Chondrocyte (in vitro differentiated cells): ENCODE data around the gene ZNG1C. TPM values are rescaled to one million over a fixed set of nuclear protein-coding genes. Genes with fewer than 3 reads are reported as not detected.
"Not testable (repeated sequence)": the region's sequence is repeated elsewhere in the genome, so short reads cannot be mapped to it uniquely, and the experiment has no call there.

ENCODE experiments used
- DNase-seq: peaks from one replicate; pipeline ENCODE4 v3.0.0; 2021; ENCODE audit warnings: mixed read lengths, low spot score
- H3K27ac Mint-ChIP-seq: one replicate; pipeline ENCODE4 v1.8.0; 2021; ENCODE audit warnings: mild to moderate bottlenecking, moderate library complexity, mixed read lengths; ENCODE audit not compliant: unreplicated experiment
- H3K27me3 Mint-ChIP-seq: 2 replicates; pipeline ENCODE4 v1.8.0; 2021; ENCODE audit warnings: low read depth, mixed read lengths
- H3K36me3 Mint-ChIP-seq: 2 replicates; pipeline ENCODE4 v1.8.0; 2021; ENCODE audit warnings: low read depth, mixed read lengths
- H3K4me1 Mint-ChIP-seq: 2 replicates; pipeline ENCODE4 v1.8.0; 2021; ENCODE audit warnings: low read depth, mild to moderate bottlenecking, mixed read lengths
- H3K4me3 Mint-ChIP-seq: one replicate; pipeline ENCODE4 v1.8.0; 2021; ENCODE audit warnings: mild to moderate bottlenecking, moderate library complexity, mixed read lengths; ENCODE audit not compliant: unreplicated experiment
- H3K9me3 Mint-ChIP-seq: 2 replicates; pipeline ENCODE4 v1.8.0; 2021; ENCODE audit warnings: low read depth, mixed read lengths
- long read RNA-seq: library from polyadenylated mRNA; stranded (forward); transcript quantifications from one replicate; pipeline ENCODE4 v2.0.0, GENCODE V29; 2021
- total RNA-seq: library from RNA; stranded (reverse); gene quantifications from 3 replicates; pipeline ENCODE4 v1.2.1, GENCODE V29; 2021

Gene ZNG1C
- 23.9 to 28.4 TPM (median 24.3 TPM) in 3 replicates for total RNA-seq
- long read RNA-seq, transcript CBWD3-206 (3 exons, 1,736 nt) = major isoform, 20 of 29 reads
- long read RNA-seq, partial matches to known transcripts = 1 of 29 reads
- long read RNA-seq, other reads (novel, unspliced or antisense) = 8 of 29 reads

GRCh38 chr9:68241683-68242082 lies at the start of gene ZNG1C:
ZNG1C (plus strand) TSS chr9:68241983; CDS start chr9:68242032, 49 bp downstream.
- H3K9me3 Mint-ChIP-seq, H3K36me3 Mint-ChIP-seq, DNase-seq, H3K27ac Mint-ChIP-seq, H3K27me3 Mint-ChIP-seq, H3K4me1 Mint-ChIP-seq, H3K4me3 Mint-ChIP-seq: not testable (repeated sequence)

DNA sequence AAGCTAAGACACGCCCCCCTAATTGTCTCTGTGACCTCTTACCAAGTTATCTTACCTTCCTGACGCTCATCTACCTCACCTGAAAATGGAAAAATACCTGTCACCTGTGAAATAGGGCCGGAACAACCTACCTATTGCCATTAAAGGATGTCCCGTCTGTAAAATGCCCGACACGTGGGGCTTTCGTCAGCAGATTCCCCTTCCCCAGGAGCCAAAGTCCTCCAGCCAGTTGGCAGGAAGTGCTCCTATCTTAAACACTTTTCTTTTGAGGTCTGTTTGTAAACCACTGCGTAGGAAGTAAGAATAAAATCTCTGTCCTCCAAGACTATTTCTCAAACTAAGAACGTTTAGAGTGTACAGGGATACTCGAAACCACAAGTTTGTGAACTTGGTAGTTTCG lies 654 bp downstream of the ZNG1C start:
- not testable (repeated sequence) for H3K4me3 Mint-ChIP-seq

DNA sequence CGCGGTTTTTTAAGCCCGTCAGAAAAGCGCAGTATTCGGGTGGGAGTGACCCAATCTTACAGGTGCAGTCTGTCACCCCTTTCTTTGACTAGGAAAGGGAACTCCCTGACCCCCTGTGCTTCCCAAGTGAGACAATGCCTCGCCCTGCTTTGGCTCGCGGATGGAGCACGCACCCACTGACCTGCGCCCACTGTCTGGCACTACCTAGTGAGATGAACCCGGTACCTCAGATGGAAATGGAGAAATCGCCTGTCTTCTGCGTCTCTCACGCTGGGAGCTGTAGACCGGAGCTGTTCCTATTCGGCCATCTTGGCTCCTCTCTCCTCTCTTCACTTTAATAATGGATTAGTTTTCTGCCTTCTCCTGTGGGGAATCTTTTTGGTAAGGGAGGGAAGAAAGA lies 39.3 kb downstream of the ZNG1C start:
- H3K27ac Mint-ChIP-seq, H3K9me3 Mint-ChIP-seq, H3K4me1 Mint-ChIP-seq, DNase-seq, H3K36me3 Mint-ChIP-seq, H3K4me3 Mint-ChIP-seq, H3K27me3 Mint-ChIP-seq: not testable (repeated sequence)

More for the DNA sequence above, 654 bp downstream of the ZNG1C start:
- DNase-seq, H3K9me3 Mint-ChIP-seq, H3K27ac Mint-ChIP-seq, H3K36me3 Mint-ChIP-seq, H3K4me1 Mint-ChIP-seq, H3K27me3 Mint-ChIP-seq: not testable (repeated sequence)

- H3K36me3 Mint-ChIP-seq, H3K4me3 Mint-ChIP-seq, H3K9me3 Mint-ChIP-seq, H3K27me3 Mint-ChIP-seq, DNase-seq, H3K27ac Mint-ChIP-seq, H3K4me1 Mint-ChIP-seq: not testable (repeated sequence)
Observed at GRCh38 chr9:68302567-68302966, 60.8 kb downstream of the ZNG1C start, which contains the start of gene FOXD4L3. FOXD4L3 (plus strand) TSS chr9:68302867; CDS start chr9:68302952, 85 bp downstream.

- not testable (repeated sequence) for DNase-seq, H3K27ac Mint-ChIP-seq, H3K4me1 Mint-ChIP-seq, H3K4me3 Mint-ChIP-seq, H3K9me3 Mint-ChIP-seq, H3K27me3 Mint-ChIP-seq, H3K36me3 Mint-ChIP-seq
Observed at GRCh38 chr9:68303771-68304170, 62.0 kb downstream of the ZNG1C start.

DNA sequence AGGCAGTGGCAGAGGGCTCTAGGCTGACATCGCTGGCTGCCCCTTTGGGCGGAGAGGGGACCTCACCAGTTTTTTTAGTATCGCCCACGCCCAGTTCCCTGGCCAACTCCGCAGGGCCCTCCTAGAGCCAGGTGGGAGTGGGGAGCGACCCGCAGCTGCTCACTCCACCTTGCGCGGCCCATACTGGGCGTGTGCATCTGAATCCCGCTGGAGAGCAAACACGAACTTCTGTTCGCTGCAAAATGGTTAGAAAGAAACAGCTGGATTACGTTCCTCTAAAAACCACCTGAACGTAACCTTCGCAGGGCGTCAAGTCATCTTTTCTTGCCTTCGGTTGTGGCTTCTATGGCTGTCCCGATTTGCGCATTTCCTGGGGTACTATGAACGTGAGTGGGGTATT lies 62.4 kb downstream of the ZNG1C start:
- not testable (repeated sequence) for H3K4me1 Mint-ChIP-seq, DNase-seq, H3K9me3 Mint-ChIP-seq, H3K4me3 Mint-ChIP-seq, H3K27ac Mint-ChIP-seq, H3K36me3 Mint-ChIP-seq, H3K27me3 Mint-ChIP-seq

GRCh38 chr9:68304777-68305176 lies 63.0 kb downstream of the ZNG1C start:
- not testable (repeated sequence) for H3K9me3 Mint-ChIP-seq, H3K27me3 Mint-ChIP-seq, H3K36me3 Mint-ChIP-seq, H3K4me3 Mint-ChIP-seq, H3K4me1 Mint-ChIP-seq, H3K27ac Mint-ChIP-seq, DNase-seq

DNA sequence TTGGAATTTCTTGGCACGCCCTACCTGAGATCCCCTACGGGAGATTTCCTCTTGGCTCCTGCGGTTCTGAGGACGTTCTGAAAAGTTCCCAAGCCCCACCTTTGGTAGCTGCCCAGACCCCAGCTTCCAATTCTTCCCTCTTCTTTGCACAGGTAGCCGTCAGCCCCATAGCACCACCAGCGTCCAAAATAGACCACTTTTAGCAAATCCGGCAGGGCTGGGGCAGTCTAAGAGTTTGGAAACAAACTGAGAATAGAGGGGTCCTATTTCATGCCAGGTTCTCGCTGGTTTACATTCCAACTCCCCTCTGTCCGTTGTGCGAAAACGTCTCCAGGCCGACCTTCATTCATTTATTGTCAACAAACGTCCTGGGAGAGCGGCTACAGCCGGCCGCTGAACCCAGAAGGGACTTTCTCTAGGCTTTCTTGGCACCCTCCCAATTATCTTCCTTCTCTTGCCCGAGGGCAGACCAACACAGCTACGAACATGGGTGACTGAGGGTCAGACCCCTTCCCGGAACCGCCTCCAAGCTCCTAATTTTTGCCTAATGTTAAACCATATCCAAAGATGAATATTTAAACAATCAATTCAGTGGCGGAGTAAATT lies 64.0 kb downstream of the ZNG1C start:
- H3K4me1 Mint-ChIP-seq, H3K4me3 Mint-ChIP-seq, H3K9me3 Mint-ChIP-seq, DNase-seq, H3K27me3 Mint-ChIP-seq, H3K27ac Mint-ChIP-seq, H3K36me3 Mint-ChIP-seq: not testable (repeated sequence)

- H3K27me3 Mint-ChIP-seq, DNase-seq, H3K36me3 Mint-ChIP-seq, H3K27ac Mint-ChIP-seq, H3K4me1 Mint-ChIP-seq, H3K9me3 Mint-ChIP-seq, H3K4me3 Mint-ChIP-seq: not testable (repeated sequence)
Observed at GRCh38 chr9:68306391-68306964, 64.7 kb downstream of the ZNG1C start.

GRCh38 chr9:68307127-68307526 lies 65.3 kb downstream of the ZNG1C start:
- H3K36me3 Mint-ChIP-seq, H3K27me3 Mint-ChIP-seq, H3K4me1 Mint-ChIP-seq, H3K9me3 Mint-ChIP-seq, H3K4me3 Mint-ChIP-seq, DNase-seq, H3K27ac Mint-ChIP-seq: not testable (repeated sequence)

- not testable (repeated sequence) for H3K4me3 Mint-ChIP-seq, H3K4me1 Mint-ChIP-seq, DNase-seq, H3K27me3 Mint-ChIP-seq, H3K36me3 Mint-ChIP-seq, H3K27ac Mint-ChIP-seq, H3K9me3 Mint-ChIP-seq
Observed at GRCh38 chr9:68307654-68308053, 65.9 kb downstream of the ZNG1C start.

GRCh38 chr9:68311208-68311607 lies 69.4 kb downstream of the ZNG1C start:
- H3K9me3 Mint-ChIP-seq, H3K27me3 Mint-ChIP-seq, H3K27ac Mint-ChIP-seq, H3K36me3 Mint-ChIP-seq, H3K4me1 Mint-ChIP-seq, H3K4me3 Mint-ChIP-seq, DNase-seq: not testable (repeated sequence)

- H3K9me3 Mint-ChIP-seq, H3K36me3 Mint-ChIP-seq, H3K27me3 Mint-ChIP-seq, H3K4me3 Mint-ChIP-seq, DNase-seq, H3K27ac Mint-ChIP-seq, H3K4me1 Mint-ChIP-seq: not testable (repeated sequence)
Observed at GRCh38 chr9:68318209-68318608, 76.4 kb downstream of the ZNG1C start.
